ENCODE results near the gene SLC16A10. TPM values are rescaled to one million over a fixed set of nuclear protein-coding genes. Genes with fewer than 3 reads are reported as not detected.

The SLC16A10 gene
- total and polyA plus RNA-seq, 2 of the 8 experiments (the other 6 are each of a cell fraction or from before 2014, with no cell fraction given) = 18.6 to 23.2 TPM

- Histone ChIP-seq H2BK120ac (replicated peaks; ENCODE audit: low read depth, low read length) (no peak overlapping the region), H3K4me3 (ENCODE audit: extremely low read depth in 1 of 4, insufficient read depth in 2 of 4, low read depth in 3 of 4, low read length in 4 of 4) (no peak overlapping the region), H2BK20ac (ENCODE audit: low read length) (no peak overlapping the region), H3K4me1 (replicated peaks in 1 of 4; ENCODE audit: control insufficient read depth in 3 of 4, insufficient read depth in 4 of 4, low read length in 3 of 4) (no peaks in the 10 kb centered on the region), H4K5ac (ENCODE audit: insufficient read length, low read depth, low read length) (no peak overlapping the region), H3K27me3 (replicated peaks in 1 of 4; ENCODE audit: control insufficient read depth in 3 of 4, extremely low read depth in 1 of 4, insufficient read depth in 3 of 4, low read length in 3 of 4) (no peaks in the 10 kb centered on the region), H3K18ac (ENCODE audit: extremely low read depth, low read length) (no peak overlapping the region), H2AFZ (ENCODE audit: low read length) (no peak overlapping the region), H3K79me1 (ENCODE audit: low read depth, low read length) (no peaks in the 10 kb centered on the region), H2BK12ac (ENCODE audit: low read depth, low read length) (no peak overlapping the region), H4K20me1 (replicated peaks in 1 of 2; ENCODE audit: control insufficient read depth in 1 of 2, insufficient read depth in 2 of 2, low read length in 2 of 2) (no peaks in the 10 kb centered on the region), H4K91ac (replicated peaks; ENCODE audit: insufficient read length, low read length) (no peak overlapping the region), H3K9ac (replicated peaks in 1 of 4; ENCODE audit: extremely low read depth in 1 of 4, low read depth in 3 of 4, low read length in 3 of 4) (no peak overlapping the region), H3K14ac (ENCODE audit: insufficient read length) (no peak overlapping the region), H2AK5ac (ENCODE audit: low read depth, low read length) (no peak overlapping the region), H3K23ac (ENCODE audit: insufficient read length) (no peak overlapping the region), H3K56ac (replicated peaks; ENCODE audit: insufficient read length, low read depth, low read length) (no peak overlapping the region), H3K23me2 (ENCODE audit: low read depth, low read length) (no peaks in the 10 kb centered on the region), H3K27ac (ENCODE audit: low read depth, low read length) (no peak overlapping the region), H3K79me2 (ENCODE audit: control insufficient read depth in 1 of 2, insufficient read depth in 2 of 2, low read length in 2 of 2) (no peaks in the 10 kb centered on the region), H3K4me2 (ENCODE audit: insufficient read depth in 1 of 2, low read depth in 2 of 2, low read length in 2 of 2) (no peak overlapping the region), H2BK15ac (ENCODE audit: low read length) (no peak overlapping the region), H3K9me3 (ENCODE audit: insufficient read depth in 2 of 2, low read depth in 1 of 2, low read length in 1 of 2) (peaks cover 4 to 7% of the 10 kb centered on the region in 2 experiments), H3K4ac (replicated peaks; ENCODE audit: insufficient read length, low read depth, low read length) (no peak overlapping the region), H3K36me3 (ENCODE audit: control insufficient read depth in 2 of 4, insufficient read depth in 4 of 4, low read length in 3 of 4) (peaks cover 2 to 45% (median 22%) of the 10 kb centered on the region in 4 experiments; a peak in 5 of 8 replicates), H2BK5ac (ENCODE audit: low read depth, low read length) (no peak overlapping the region), H4K8ac (ENCODE audit: extremely low read depth, insufficient read depth, low read length) (no peak overlapping the region)
- no peak for DNase-seq (ENCODE audit: low read depth in 1 of 2, low spot score in 2 of 2)
- WGBS, 2 experiments (ENCODE audit: extremely low coverage in 1 of 2, insufficient coverage in 1 of 2, insufficient read length in 1 of 2, insufficient replicate concordance in 2 of 2, low coverage in 1 of 2, low lambda C conversion rate in 2 of 2, missing lambda C conversion rate in 1 of 2) = 93% methylated on average over 4 of the region's 4 CpGs; no CpG with 5 or more reads in 1 of the 2 experiments
- no peak for FAIRE-seq
- CTCF ChIA-PET (ENCODE audit: partially characterized antibody) = interaction anchor here (1.1 kb wide), 1 partner anchor 81 kb away, joined by 3 read pairs; no protein-coding TSS in a partner anchor
- POLR2A ChIA-PET (ENCODE audit: partially characterized antibody) = no interaction called here
- TF ChIP-seq ZNF274 (IDR thresholded peaks at IDR 0.05; ENCODE audit: borderline replicate concordance, extremely low read depth, low read length) (no peak), TEAD4 (IDR thresholded peaks at IDR 0.05; ENCODE audit: low read depth, low read length) (no peak), GTF2F1 (IDR thresholded peaks at IDR 0.05; ENCODE audit: borderline replicate concordance, low read depth, low read length) (no peak), CTBP2 (IDR thresholded peaks at IDR 0.05; ENCODE audit: borderline replicate concordance, insufficient read depth, insufficient read length, low read length) (no peak)
Observed at GRCh38 chr6:111280445-111280955, 193.2 kb downstream of the SLC16A10 start.
